Mononuclear cell (primary cell): Measurements from ENCODE around the gene REXO1. TPM values are rescaled to one million over a fixed set of nuclear protein-coding genes. Genes with fewer than 3 reads are reported as not detected.

ENCODE experiments used
- H3K27me3 ChIP-seq: 2 replicates; pipeline ENCODE4 v1.6.0; 2011; ENCODE audit warnings: low read length, control low read depth; ENCODE audit not compliant: insufficient read depth
- H3K4me1 ChIP-seq: 2 replicates; pipeline ENCODE4 v1.5.1; 2011; ENCODE audit warnings: mild to moderate bottlenecking, low read length, control low read depth; ENCODE audit not compliant: insufficient read depth
- H3K4me3 ChIP-seq: 2 replicates; pipeline ENCODE4 v1.5.1; 2011; ENCODE audit warnings: mild to moderate bottlenecking, low read length, moderate library complexity
- H3K9me3 ChIP-seq: 2 replicates; pipeline ENCODE4 v1.5.1; 2011; ENCODE audit warnings: low read depth, mild to moderate bottlenecking, control low read depth, low read length
- total RNA-seq: library from RNA; depleted of rRNA; stranded (reverse); fragments of >200 nt; gene quantifications from one replicate; pipeline ENCODE4 v1.2.3, GENCODE V29; 2012

REXO1 gene
- total RNA-seq, 1 donor, result 66.2 TPM

DNA sequence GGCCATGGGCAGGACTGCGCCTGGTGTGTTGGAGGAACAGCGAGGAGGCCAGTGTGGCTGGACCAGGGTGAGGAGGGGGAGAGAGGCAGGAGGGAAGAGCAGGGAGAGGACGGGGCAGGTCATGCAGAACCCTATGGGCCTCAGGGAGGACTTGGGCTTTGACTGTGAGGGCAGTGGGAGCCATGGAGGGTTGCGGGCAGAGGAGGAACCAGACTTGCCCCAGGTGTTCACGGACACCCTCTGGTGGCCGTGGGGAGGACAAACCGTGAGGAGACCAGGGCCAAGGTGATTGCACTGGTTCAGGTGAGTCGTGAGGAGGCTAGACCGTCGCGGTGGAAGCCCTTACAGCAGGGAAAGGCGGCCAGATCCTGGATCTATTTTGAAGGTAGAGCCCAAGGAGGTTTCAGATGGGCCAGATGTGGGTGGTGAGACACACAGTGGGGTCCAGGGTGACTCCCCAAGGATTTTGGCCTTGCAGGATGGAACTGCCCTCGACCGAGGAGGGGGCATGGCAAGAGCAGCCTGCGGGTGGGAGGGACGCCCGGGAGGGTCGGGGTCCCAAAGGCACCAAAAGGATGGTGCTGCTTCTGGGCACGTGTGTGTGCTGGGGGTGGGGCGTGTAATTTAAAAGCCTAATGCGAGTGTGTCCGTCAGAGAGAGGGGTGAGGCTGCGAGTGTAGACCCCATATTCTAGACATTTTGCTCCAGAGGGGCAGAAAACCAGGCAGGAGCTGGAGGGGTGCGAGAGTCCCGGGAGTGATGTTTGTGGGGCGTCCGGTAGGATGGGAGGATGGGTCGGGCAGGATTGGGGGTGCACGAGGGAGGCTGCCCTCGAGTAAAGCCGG is 2.7 kb upstream of the REXO1 start:
- Histone ChIP-seq H3K27me3 (no peaks in the 10 kb centered on the region), H3K4me3 (no peak overlapping the region), H3K4me1 (peaks cover 76% of the 10 kb centered on the region), H3K9me3 (no peaks in the 10 kb centered on the region)

- H3K27me3 ChIP-seq, result no peaks in the 10 kb centered on the region
- H3K9me3 ChIP-seq, result no peaks in the 10 kb centered on the region
- no peak overlapping the region for H3K4me3 ChIP-seq
- peaks cover 76% of the 10 kb centered on the region for H3K4me1 ChIP-seq
These were observed 1.7 kb upstream of the REXO1 start for GRCh38 chr19:1849886-1850398.

DNA sequence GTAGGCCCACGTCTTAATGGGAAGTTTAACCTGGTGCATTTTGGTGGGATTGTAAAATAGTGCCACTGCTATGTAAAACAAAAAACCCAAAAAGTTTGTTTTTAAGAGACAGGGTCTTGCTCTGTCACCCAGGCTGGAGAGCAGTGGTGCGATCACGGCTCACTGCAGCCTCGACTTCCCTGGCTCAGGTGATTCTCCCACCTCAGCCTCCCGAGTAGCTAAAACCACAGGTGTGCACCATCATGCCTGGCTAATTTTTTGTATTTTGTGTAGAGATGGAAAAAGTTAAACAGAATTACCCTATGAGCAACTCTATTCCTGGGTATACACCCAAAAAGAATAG is 820 bp upstream of the REXO1 start:
- peaks cover 76% of the 10 kb centered on the region for H3K4me1 ChIP-seq
- H3K4me3 ChIP-seq, result no peak overlapping the region
- no peaks in the 10 kb centered on the region for H3K9me3 ChIP-seq
- H3K27me3 ChIP-seq, result no peaks in the 10 kb centered on the region

GRCh38 chr19:1847684-1848398 is 442 bp downstream of the REXO1 start:
- Histone ChIP-seq H3K27me3 (no peaks in the 10 kb centered on the region), H3K4me1 (peaks cover 72% of the 10 kb centered on the region), H3K9me3 (no peaks in the 10 kb centered on the region), H3K4me3 (peak overlapping the region; percentile 85)

DNA sequence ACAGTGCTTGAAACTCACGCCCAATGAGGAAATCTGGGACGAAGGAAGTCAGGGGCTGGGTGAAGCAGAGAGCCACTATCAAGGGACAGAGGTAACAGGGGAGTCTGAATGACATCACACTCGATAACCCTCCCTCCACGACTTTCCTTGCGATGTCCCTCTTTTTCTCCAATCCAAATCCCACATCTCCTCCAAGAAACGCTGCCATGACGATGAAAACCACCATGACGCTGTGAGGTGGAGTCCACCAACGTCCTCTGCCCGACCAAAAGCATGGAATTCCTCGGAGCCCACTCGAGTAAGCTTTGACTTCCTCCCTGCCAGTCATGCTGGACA is 967 bp downstream of the REXO1 start:
- Histone ChIP-seq H3K9me3 (no peaks in the 10 kb centered on the region), H3K27me3 (no peaks in the 10 kb centered on the region), H3K4me1 (peaks cover 67% of the 10 kb centered on the region), H3K4me3 (peak overlapping the region; percentile 85)

DNA sequence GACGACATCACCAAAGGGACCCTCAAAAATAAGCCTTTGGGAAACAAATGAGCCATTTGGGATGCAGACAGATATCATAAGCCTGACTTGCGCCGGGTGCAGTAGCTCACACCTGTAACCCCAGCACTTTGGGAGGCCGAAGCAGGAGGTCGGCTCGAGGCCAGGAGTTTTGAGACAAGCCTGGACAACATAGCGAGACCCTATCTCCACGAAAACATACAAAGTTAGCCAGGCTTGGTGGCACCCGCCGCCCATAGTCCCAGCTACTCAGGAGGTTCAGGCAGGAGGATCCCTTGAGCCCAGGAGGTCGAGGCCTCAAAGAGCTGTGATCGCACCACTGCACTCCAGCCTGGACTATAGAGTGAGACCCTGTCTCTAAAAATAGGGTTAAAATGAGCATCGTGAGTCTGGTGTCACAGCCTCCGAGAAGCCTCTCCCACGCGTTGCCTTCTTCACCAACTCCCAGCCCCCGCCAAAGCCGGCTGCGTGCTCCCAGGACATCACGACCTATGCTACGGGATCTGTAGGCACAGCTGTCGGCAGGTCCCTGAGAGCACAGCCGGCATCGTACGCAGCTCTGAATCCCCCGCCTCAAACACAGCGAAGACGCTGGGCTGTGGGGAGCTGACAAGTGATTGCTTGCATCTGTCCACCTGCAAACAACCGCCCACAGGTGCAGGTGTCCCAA is 1.6 kb downstream of the REXO1 start:
- H3K27me3 ChIP-seq, result no peaks in the 10 kb centered on the region
- H3K4me3 ChIP-seq, result no peak overlapping the region
- peaks cover 65% of the 10 kb centered on the region for H3K4me1 ChIP-seq
- H3K9me3 ChIP-seq, result no peaks in the 10 kb centered on the region

GRCh38 chr19:1845642-1846041 is 2.6 kb downstream of the REXO1 start:
- Histone ChIP-seq H3K4me3 (no peak overlapping the region), H3K4me1 (peaks cover 67% of the 10 kb centered on the region), H3K9me3 (no peaks in the 10 kb centered on the region), H3K27me3 (no peaks in the 10 kb centered on the region)

DNA sequence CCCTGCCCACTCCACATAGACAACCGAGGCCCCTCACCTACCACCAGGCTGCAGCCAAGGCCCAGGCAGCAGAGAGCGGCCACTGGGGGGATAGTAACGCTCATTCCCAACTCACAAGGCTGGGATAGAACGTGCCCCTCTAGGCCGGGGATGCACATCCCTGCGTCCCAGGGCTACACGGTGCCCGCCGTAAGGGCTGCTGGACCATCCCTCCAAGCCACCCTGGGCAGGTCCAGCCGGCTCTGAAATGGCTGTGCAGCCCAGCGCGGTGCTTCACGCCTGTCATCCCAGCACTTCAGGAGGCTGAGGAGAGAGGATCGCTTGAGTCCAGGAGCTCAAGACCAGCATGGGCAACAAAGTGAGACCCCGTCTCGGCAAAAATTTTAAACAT is 3.2 kb downstream of the REXO1 start:
- H3K27me3 ChIP-seq, result no peaks in the 10 kb centered on the region
- H3K9me3 ChIP-seq, result no peaks in the 10 kb centered on the region
- H3K4me1 ChIP-seq, result peaks cover 72% of the 10 kb centered on the region
- H3K4me3 ChIP-seq, result no peak overlapping the region

- Histone ChIP-seq H3K4me1 (peaks cover 77% of the 10 kb centered on the region), H3K27me3 (no peaks in the 10 kb centered on the region), H3K9me3 (no peaks in the 10 kb centered on the region), H3K4me3 (no peak overlapping the region)
These were observed 3.7 kb downstream of the REXO1 start for GRCh38 chr19:1844513-1845124.

DNA sequence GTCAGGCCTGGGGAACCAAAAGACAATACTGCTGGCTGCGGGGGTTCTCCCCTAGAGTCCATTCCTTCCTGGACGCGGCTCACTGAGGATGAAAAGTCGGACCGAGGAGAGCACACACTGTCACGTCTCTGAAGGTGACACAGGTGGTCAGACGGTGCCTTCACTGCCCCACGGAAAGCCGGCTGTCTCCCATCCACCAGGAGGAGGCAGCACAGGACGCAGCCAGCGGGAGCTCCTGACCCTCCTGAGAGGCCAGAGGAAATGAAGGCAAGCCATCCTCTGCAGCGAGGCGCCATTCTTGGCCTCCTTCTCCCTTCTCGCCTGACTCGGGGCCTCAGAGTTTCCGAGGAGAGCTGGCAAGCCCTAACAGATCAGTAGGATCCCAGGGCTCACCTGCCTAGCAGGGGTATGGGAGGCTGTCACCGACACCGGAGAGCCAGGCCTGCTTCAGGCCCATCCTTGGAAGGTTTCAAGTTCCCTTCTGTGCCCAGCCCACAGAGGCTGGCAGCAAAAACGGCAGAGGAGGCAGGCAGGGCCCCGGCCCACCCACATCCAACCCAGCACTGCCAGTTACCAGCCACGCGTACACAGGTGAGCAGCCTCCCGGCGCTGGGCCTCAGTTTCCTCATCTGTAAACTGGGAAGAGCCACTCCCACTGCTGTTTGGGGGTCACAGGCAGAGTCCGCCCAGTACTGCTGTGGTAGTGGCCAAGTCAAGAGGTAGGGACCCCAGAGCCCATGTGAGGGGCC is 4.5 kb downstream of the REXO1 start:
- Histone ChIP-seq H3K4me1 (peaks cover 75% of the 10 kb centered on the region), H3K9me3 (no peaks in the 10 kb centered on the region), H3K27me3 (no peaks in the 10 kb centered on the region), H3K4me3 (no peak overlapping the region)

- peaks cover 74% of the 10 kb centered on the region for H3K4me1 ChIP-seq
- H3K27me3 ChIP-seq, result no peaks in the 10 kb centered on the region
- H3K9me3 ChIP-seq, result no peaks in the 10 kb centered on the region
- no peak overlapping the region for H3K4me3 ChIP-seq
These were observed 5.2 kb downstream of the REXO1 start for GRCh38 chr19:1843116-1843515.

DNA sequence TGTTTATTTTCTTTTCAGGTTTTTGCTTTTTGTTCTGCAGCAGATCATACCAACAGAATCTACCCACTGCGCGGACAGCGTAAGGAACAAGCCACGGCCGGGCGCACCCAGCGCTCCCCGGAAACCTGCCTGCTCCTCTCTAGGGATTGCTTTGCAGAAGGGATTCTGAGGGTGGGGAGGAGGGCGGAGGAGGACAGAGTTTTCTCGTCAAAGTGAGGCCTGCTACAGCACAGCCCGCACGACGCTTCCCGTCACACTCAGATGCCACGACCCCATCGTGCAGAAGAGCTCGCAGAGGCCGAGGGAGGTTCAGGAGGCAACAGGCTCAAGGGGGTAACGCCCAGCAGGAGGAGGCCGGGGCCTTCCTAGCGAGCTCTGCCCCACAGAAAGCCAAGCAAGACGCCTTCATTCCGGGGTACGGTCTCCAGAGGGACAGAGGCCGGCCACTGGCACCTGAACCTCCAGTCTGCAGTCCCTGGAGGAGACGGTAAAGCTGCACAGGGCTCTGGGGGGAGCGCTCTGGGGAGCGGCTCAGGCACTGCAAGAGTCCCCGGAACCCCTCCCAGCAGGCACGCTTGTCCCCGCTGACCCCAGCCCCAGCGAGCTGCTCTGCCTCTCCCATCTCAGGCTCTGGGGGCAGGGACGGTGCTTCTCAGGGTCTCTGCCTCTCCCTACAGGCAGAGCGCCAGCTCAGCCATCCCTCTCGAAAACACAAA is 6.9 kb downstream of the REXO1 start:
- H3K4me3 ChIP-seq, result no peak overlapping the region
- H3K4me1 ChIP-seq, result peaks cover 68% of the 10 kb centered on the region
- H3K9me3 ChIP-seq, result no peaks in the 10 kb centered on the region
- no peaks in the 10 kb centered on the region for H3K27me3 ChIP-seq

- H3K4me3 ChIP-seq, result no peak overlapping the region
- H3K27me3 ChIP-seq, result no peaks in the 10 kb centered on the region
- H3K9me3 ChIP-seq, result no peaks in the 10 kb centered on the region
- H3K4me1 ChIP-seq, result peaks cover 61% of the 10 kb centered on the region
These were observed 7.7 kb downstream of the REXO1 start for GRCh38 chr19:1840541-1841115.
